H9 (cell line): ENCODE measurements around the gene NPTX1. TPM values are rescaled to one million over a fixed set of nuclear protein-coding genes. Genes with fewer than 3 reads are reported as not detected.

Source experiments
- DNase-seq: peaks from one replicate; pipeline ENCODE4 v3.0.0-alpha.2; 2017
- H2AFZ ChIP-seq: one replicate; pipeline ENCODE4 v1.6.1; 2013; ENCODE audit warnings: mild to moderate bottlenecking, low read length, control low read depth, moderate library complexity
- H2AK5ac ChIP-seq: 2 replicates; pipeline ENCODE4 v1.6.1; 2013; ENCODE audit warnings: low read length, control low read depth, mixed read lengths; ENCODE audit not compliant: insufficient read length
- H2BK120ac ChIP-seq: one replicate; pipeline ENCODE4 v1.6.1; 2013; ENCODE audit warnings: low read depth, mild to moderate bottlenecking, low read length, control low read depth, inconsistent platforms; ENCODE audit not compliant: poor library complexity, severe bottlenecking
- H2BK12ac ChIP-seq: 2 replicates; pipeline ENCODE4 v1.6.1; 2013; ENCODE audit warnings: low read length, control low read depth, mixed read lengths, low read depth; ENCODE audit not compliant: insufficient read length
- H2BK15ac ChIP-seq: 2 replicates; pipeline ENCODE4 v1.6.1; 2013; ENCODE audit warnings: low read depth, low read length, control low read depth
- H2BK20ac ChIP-seq: one replicate; pipeline ENCODE4 v1.6.1; 2013; ENCODE audit warnings: low read depth, mild to moderate bottlenecking, low read length, control low read depth, inconsistent platforms; ENCODE audit not compliant: poor library complexity, severe bottlenecking
- H2BK5ac ChIP-seq: 2 replicates; pipeline ENCODE4 v1.6.1; 2013; ENCODE audit warnings: low read length, control low read depth, mixed read lengths; ENCODE audit not compliant: insufficient read length
- H3K14ac ChIP-seq: 2 replicates; pipeline ENCODE4 v1.6.1; 2013; ENCODE audit warnings: low read length, control low read depth; ENCODE audit not compliant: insufficient read depth
- H3K18ac ChIP-seq: 2 replicates; pipeline ENCODE4 v1.6.1; 2013; ENCODE audit warnings: low read depth, mild to moderate bottlenecking, mixed read lengths, low read length, control low read depth; ENCODE audit not compliant: insufficient read length
- H3K23ac ChIP-seq: 2 replicates; pipeline ENCODE4 v1.6.1; 2013; ENCODE audit warnings: low read length, control low read depth, mixed read lengths, low read depth; ENCODE audit not compliant: insufficient read length
- H3K23me2 ChIP-seq: 2 replicates; pipeline ENCODE4 v1.6.1; 2013; ENCODE audit warnings: low read depth, mild to moderate bottlenecking, mixed read lengths, low read length, control low read depth; ENCODE audit not compliant: insufficient read length, poor library complexity, severe bottlenecking
- H3K27ac ChIP-seq: 2 replicates; pipeline ENCODE4 v1.5.1; 2013; ENCODE audit warnings: low read length, control low read depth, mixed read lengths, low read depth; ENCODE audit not compliant: insufficient read length
- H3K27me3 ChIP-seq: 2 replicates; pipeline ENCODE4 v1.6.1; 2013; ENCODE audit warnings: low read length, control low read depth, inconsistent platforms; ENCODE audit not compliant: insufficient read depth
- H3K4ac ChIP-seq: 2 replicates; pipeline ENCODE4 v1.6.1; 2013; ENCODE audit warnings: low read depth, mild to moderate bottlenecking, control low read depth, inconsistent platforms, low read length, moderate library complexity
- H3K4me1 ChIP-seq: 2 replicates; pipeline ENCODE4 v1.6.1; 2013; ENCODE audit warnings: low read length, control low read depth, inconsistent platforms; ENCODE audit not compliant: insufficient read depth
- H3K4me2 ChIP-seq: 2 replicates; pipeline ENCODE4 v1.6.1; 2013; ENCODE audit warnings: low read length, control low read depth, mixed read lengths; ENCODE audit not compliant: insufficient read length, insufficient read depth
- H3K56ac ChIP-seq: 2 replicates; pipeline ENCODE4 v1.6.1; 2013; ENCODE audit warnings: low read depth, mild to moderate bottlenecking, mixed read lengths, low read length, control low read depth; ENCODE audit not compliant: insufficient read length
- H3K79me1 ChIP-seq: 2 replicates; pipeline ENCODE4 v1.6.1; 2013; ENCODE audit warnings: low read depth, mild to moderate bottlenecking, moderate library complexity, low read length, control low read depth, inconsistent platforms; ENCODE audit not compliant: insufficient read depth, poor library complexity, severe bottlenecking
- H3K79me2 ChIP-seq: 2 replicates; pipeline ENCODE4 v1.6.1; 2013; ENCODE audit warnings: low read length, control low read depth, inconsistent platforms; ENCODE audit not compliant: insufficient read depth
- H3K9ac ChIP-seq: 2 replicates; pipeline ENCODE4 v1.6.1; 2013; ENCODE audit warnings: low read length, control low read depth, mixed read lengths; ENCODE audit not compliant: insufficient read length; ENCODE audit errors: extremely low read depth
- H3K9me3 ChIP-seq: one replicate; pipeline ENCODE4 v1.6.1; 2013; ENCODE audit warnings: low read depth, low read length, inconsistent platforms; ENCODE audit not compliant: control insufficient read depth
- H3T11ph ChIP-seq: one replicate; pipeline ENCODE4 v1.6.1; 2013; ENCODE audit warnings: mild to moderate bottlenecking, low read length, control low read depth, inconsistent platforms
- H4K20me1 ChIP-seq: one replicate; pipeline ENCODE4 v1.6.1; 2013; ENCODE audit not compliant: control insufficient read depth, insufficient read length, insufficient read depth
- H4K5ac ChIP-seq: 2 replicates; pipeline ENCODE4 v1.6.1; 2013; ENCODE audit warnings: low read depth, mild to moderate bottlenecking, mixed read lengths, low read length, control low read depth; ENCODE audit not compliant: insufficient read length
- H4K8ac ChIP-seq: replicated peaks from 2 replicates; pipeline ENCODE4 v1.6.1; 2013; ENCODE audit warnings: low read length, control low read depth, mixed read lengths, low read depth; ENCODE audit not compliant: insufficient read length
- H4K91ac ChIP-seq: 2 replicates; pipeline ENCODE4 v1.6.1; 2013; ENCODE audit warnings: low read depth, mild to moderate bottlenecking, moderate library complexity, mixed read lengths, low read length, control low read depth; ENCODE audit not compliant: insufficient read length
- H3K27ac Mint-ChIP-seq, 3 experiments: 2 replicates in 2 of 3; 3 replicates in 1 of 3; pipeline ENCODE4 v1.8.0; 2020 to 2021; ENCODE audit warnings: mixed read lengths in 3 of 3, mild to moderate bottlenecking in 1 of 3, moderate library complexity in 1 of 3
- H3K27me3 Mint-ChIP-seq: 2 replicates; pipeline ENCODE4 v1.8.0; 2021; ENCODE audit warnings: low read depth, mild to moderate bottlenecking, moderate library complexity, mixed read lengths
- H3K36me3 Mint-ChIP-seq, 3 experiments: 2 replicates in 2 of 3; 3 replicates in 1 of 3; pipeline ENCODE4 v1.8.0; 2020 to 2021; ENCODE audit warnings: low read depth in 3 of 3, mixed read lengths in 3 of 3; ENCODE audit not compliant: insufficient read depth in 1 of 3
- H3K4me1 Mint-ChIP-seq, 2 experiments: 2 replicates each; pipeline ENCODE4 v1.8.0; 2020; ENCODE audit warnings: mixed read lengths in 2 of 2
- H3K4me3 Mint-ChIP-seq, 2 experiments: 2 replicates in 1 of 2; 3 replicates in 1 of 2; pipeline ENCODE4 v1.8.0; 2020 to 2021; ENCODE audit warnings: mild to moderate bottlenecking in 2 of 2, mixed read lengths in 2 of 2, moderate library complexity in 1 of 2
- H3K9me3 Mint-ChIP-seq, 2 experiments: 2 replicates in 1 of 2; 3 replicates in 1 of 2; pipeline ENCODE4 v1.8.0; 2020; ENCODE audit warnings: mild to moderate bottlenecking in 2 of 2, mixed read lengths in 2 of 2, moderate library complexity in 1 of 2
- CTCF ChIP-seq: fragments of 200-600 bp; sonication (generic); conservative IDR thresholded peaks from 3 replicates; pipeline ENCODE4 v1.8.0; 2021; ENCODE audit warnings: antibody characterized with exemption, mild to moderate bottlenecking
- WGBS: extraction: QIAGEN DNeasy Blood & Tissue Kit; methylation state at CpG from one replicate; pipeline ENCODE4 v1.1.7; 2013; ENCODE audit warnings: missing lambda C conversion rate, low lambda C conversion rate, mixed read lengths; ENCODE audit not compliant: insufficient read length; ENCODE audit errors: extremely low coverage; 5-methylcytosine and 5-hydroxymethylcytosine counted together
- total RNA-seq: library from RNA; stranded (reverse); gene quantifications from 2 replicates; pipeline ENCODE4 v1.2.1, GENCODE V29; 2021

NPTX1 gene
- total RNA-seq, 1 experiment from 2014 or later, result 20.5 TPM

DNA sequence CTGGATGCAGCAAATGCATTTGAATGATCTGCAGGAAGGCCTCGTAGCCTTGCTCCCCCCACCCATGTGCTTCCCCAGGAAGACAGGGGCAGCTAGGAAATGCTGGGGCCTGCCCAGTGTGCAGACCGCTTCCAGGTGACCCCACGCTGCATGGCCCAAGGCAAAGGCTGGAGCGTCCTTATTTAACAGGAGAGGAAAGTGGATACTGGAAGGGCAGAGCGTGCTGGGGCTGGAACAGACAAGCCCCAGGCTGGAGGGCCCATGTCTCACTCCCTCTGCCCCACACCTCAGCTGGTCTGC, 26.1 kb upstream of the NPTX1 start:
- H2AFZ ChIP-seq, result no peak overlapping the region
- no peak overlapping the region for H2BK120ac ChIP-seq
- DNase-seq, result no peak
- H4K8ac ChIP-seq, result no peak overlapping the region
- H3K79me1 ChIP-seq, result no peaks in the 10 kb centered on the region
- no peaks in the 10 kb centered on the region for H3K27me3 ChIP-seq
- no peaks in the 10 kb centered on the region for H3K23me2 ChIP-seq
- H3K56ac ChIP-seq, result no peak overlapping the region
- H3K4me2 ChIP-seq, result no peak overlapping the region
- H3K23ac ChIP-seq, result no peak overlapping the region
- H4K20me1 ChIP-seq, result no peaks in the 10 kb centered on the region
- no peaks in the 10 kb centered on the region for H3K9me3 ChIP-seq
- H2BK15ac ChIP-seq, result no peak overlapping the region
- H3K27ac ChIP-seq, result no peak overlapping the region
- no peaks in the 10 kb centered on the region for H3K4me1 ChIP-seq
- H4K91ac ChIP-seq, result no peak overlapping the region
- H3K9ac ChIP-seq, result no peak overlapping the region
- no peak overlapping the region for H3K18ac ChIP-seq
- Mint-ChIP-seq H3K9me3 (peaks cover 3% of the 10 kb centered on the region in 2 experiments; a peak in 2 of 5 replicates), H3K36me3 (no peaks in the 10 kb centered on the region), H3K27ac (no peak overlapping the region), H3K4me3 (no peak overlapping the region), H3K4me1 (peaks cover 4 to 20% of the 10 kb centered on the region in 2 experiments), H3K27me3 (peaks cover 57% of the 10 kb centered on the region)
- no peak overlapping the region for H2BK20ac ChIP-seq
- H3T11ph ChIP-seq, result no peak overlapping the region
- no peak overlapping the region for H2BK12ac ChIP-seq
- H3K14ac ChIP-seq, result no peak overlapping the region
- no CpG with 5 or more reads among the region's 5 CpGs for WGBS
- no peak overlapping the region for H4K5ac ChIP-seq
- no peak overlapping the region for H2AK5ac ChIP-seq
- H3K79me2 ChIP-seq, result no peaks in the 10 kb centered on the region
- no peak for TF ChIP-seq CTCF
- no peak overlapping the region for H2BK5ac ChIP-seq
- no peak overlapping the region for H3K4ac ChIP-seq
